Measurements from ENCODE around the gene RRP1. TPM values are rescaled to one million over a fixed set of nuclear protein-coding genes. Genes with fewer than 3 reads are reported as not detected.
"Not testable (repeated sequence)": the region's sequence is repeated elsewhere in the genome, so short reads cannot be mapped to it uniquely, and the experiment has no call there.

Gene RRP1
- total RNA-seq, 1 experiment from 2014 or later = 76.4 TPM

GRCh38 chr21:43822741-43823140 lies 33.4 kb downstream of the RRP1 start:
- not testable (repeated sequence) for H3K4me1 ChIP-seq (ENCODE audit: insufficient read depth, low read length)

DNA sequence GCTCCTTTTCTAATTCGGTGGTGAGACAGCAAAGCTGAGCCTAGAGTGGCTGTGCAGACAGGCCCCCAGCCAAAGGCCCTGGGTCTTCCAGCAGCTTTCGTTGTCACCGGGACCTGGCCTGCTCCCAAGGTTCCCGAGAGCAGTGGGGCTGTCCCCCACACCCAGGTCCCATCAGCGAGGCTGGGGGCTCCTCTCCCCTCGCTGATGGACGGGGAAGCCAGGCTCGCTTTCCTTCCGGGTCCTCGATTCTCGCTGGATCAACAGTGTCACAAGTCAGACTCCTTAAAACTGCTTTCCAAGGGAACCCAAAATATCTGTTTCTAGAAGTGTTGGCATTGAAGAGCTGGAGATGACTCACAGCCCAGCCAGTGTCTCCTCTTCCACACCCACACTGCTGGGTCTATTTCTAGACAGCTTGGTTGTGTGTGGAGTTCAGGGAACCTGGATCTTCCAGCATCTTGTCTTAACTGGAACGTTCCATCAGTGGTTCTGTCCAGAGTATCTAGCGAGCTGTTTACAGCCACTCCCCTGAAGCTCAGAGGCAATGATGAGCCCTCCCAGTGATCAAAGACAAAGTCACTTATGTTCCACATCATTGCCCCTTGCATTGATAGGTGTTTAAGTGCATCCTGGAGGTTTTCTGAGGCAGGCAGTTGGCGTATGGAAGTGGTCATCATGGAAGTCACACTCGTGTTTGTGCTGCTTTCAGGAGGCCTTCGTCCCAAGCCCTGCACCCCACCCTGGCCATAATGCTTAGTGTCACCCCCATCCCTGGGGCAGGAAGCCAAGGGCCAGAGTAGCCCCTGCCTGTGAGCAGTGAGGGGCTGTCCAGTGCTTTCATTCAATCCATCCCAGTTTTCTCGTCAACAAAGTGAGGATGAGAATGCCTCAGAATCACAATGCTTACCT lies 35.2 kb downstream of the RRP1 start:
- no TSS peak for BruUV-seq (replicated peaks)
- CTCF ChIA-PET = no interaction called here

More at GRCh38 chr21:43822741-43823140, 33.4 kb downstream of the RRP1 start:
- BruUV-seq (replicated peaks); H3K9me3 ChIP-seq (ENCODE audit: low read length); H3K36me3 ChIP-seq (ENCODE audit: low read depth, low read length); H3K27me3 ChIP-seq (ENCODE audit: low read length); ATAC-seq; CTCF ChIA-PET; H2AFZ ChIP-seq (ENCODE audit: low read length); H3K9me2 ChIP-seq (replicated peaks; ENCODE audit: low read length); DNase-seq; H3K79me2 ChIP-seq (ENCODE audit: low read length); H3K4me3 ChIP-seq (ENCODE audit: low read length); H3F3A ChIP-seq (ENCODE audit: low read length, unreplicated experiment); POLR2A ChIA-PET (ENCODE audit: unreplicated experiment); H3K9ac ChIP-seq (ENCODE audit: low read length); intact Hi-C loops (cut with micrococcal nuclease); H3K27ac ChIP-seq (ENCODE audit: low read length); H4K20me1 ChIP-seq (ENCODE audit: low read length); H3K4me2 ChIP-seq (ENCODE audit: low read length): not testable (repeated sequence)

DNA sequence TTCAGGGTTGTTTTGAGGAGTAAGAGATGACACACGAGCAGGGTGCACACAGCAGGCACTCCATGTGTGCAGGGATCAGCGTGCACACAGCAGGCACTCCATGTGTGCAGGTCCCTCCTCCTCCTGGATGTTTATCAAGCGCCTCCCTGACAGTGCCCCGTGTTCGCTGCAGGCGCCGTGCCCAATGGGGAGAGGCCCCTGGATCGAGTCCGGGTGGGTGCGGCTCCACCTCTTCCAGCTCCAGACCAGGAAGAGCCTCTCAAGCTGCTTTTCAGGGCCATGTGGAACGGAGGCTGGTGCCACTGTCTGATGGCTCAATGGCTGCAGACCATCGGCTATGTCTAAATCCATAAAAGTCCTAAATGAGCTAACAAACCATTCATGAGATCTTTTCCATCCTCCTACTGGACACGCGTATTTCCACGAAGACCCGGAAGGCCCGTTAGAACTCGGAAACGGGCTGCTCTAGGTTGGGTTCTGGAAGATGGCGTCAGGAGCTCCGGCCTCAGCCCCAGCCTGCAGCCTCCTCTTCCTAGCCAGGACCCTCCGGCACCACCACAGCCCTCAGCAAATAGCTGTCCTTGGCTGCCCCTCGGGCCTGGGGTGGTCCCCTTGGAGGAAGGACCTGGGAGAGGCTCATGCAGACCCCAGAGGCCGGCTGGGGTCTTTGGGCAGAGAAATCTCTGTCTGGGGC lies 36.0 kb downstream of the RRP1 start:
- CTCF ChIA-PET = interaction anchor here (1.5 kb wide), 1 partner anchor 150 kb away, joined by 4 read pairs; no protein-coding TSS in a partner anchor
- no peak for DNase-seq

More for the DNA sequence above, 35.2 kb downstream of the RRP1 start:
- no peak overlapping the region for H3K4me2 ChIP-seq (ENCODE audit: low read length)
- H3K9ac ChIP-seq (ENCODE audit: low read length) = no peak overlapping the region
- intact Hi-C loops (cut with micrococcal nuclease) = no loop called here
- H3K79me2 ChIP-seq (ENCODE audit: low read length) = no peaks in the 10 kb centered on the region
- H4K20me1 ChIP-seq (ENCODE audit: low read length) = no peaks in the 10 kb centered on the region
- H3F3A ChIP-seq (ENCODE audit: low read length, unreplicated experiment) = no peaks in the 10 kb centered on the region
- POLR2A ChIA-PET (ENCODE audit: unreplicated experiment) = no interaction called here
- peak; percentile 39 for ATAC-seq
- H3K27me3 ChIP-seq (ENCODE audit: low read length) = no peaks in the 10 kb centered on the region
- H3K9me3 ChIP-seq (ENCODE audit: low read length) = no peaks in the 10 kb centered on the region
- H3K4me3 ChIP-seq (ENCODE audit: low read length) = no peak overlapping the region
- H2AFZ ChIP-seq (ENCODE audit: low read length) = no peak overlapping the region
- no peaks in the 10 kb centered on the region for H3K9me2 ChIP-seq (replicated peaks; ENCODE audit: low read length)
- no peak for TF ChIP-seq EZH2 (IDR thresholded peaks at IDR 0.05; ENCODE audit: low read length, unreplicated experiment)
- H3K4me1 ChIP-seq (ENCODE audit: insufficient read depth, low read length) = peaks cover 6% of the 10 kb centered on the region
- no peaks in the 10 kb centered on the region for H3K36me3 ChIP-seq (ENCODE audit: low read depth, low read length)
- H3K27ac ChIP-seq (ENCODE audit: low read length) = no peak overlapping the region
- peak; percentile 39 for DNase-seq

More for the DNA sequence above, 36.0 kb downstream of the RRP1 start:
- Histone ChIP-seq H3K9me2 (replicated peaks; ENCODE audit: low read length) (no peaks in the 10 kb centered on the region), H3K79me2 (ENCODE audit: low read length) (no peaks in the 10 kb centered on the region), H3K4me1 (ENCODE audit: insufficient read depth, low read length) (peaks cover 6% of the 10 kb centered on the region), H3K36me3 (ENCODE audit: low read depth, low read length) (no peaks in the 10 kb centered on the region), H4K20me1 (ENCODE audit: low read length) (no peaks in the 10 kb centered on the region), H3K9me3 (ENCODE audit: low read length) (no peaks in the 10 kb centered on the region), H3K4me3 (ENCODE audit: low read length) (no peak overlapping the region), H2AFZ (ENCODE audit: low read length) (no peak overlapping the region), H3K4me2 (ENCODE audit: low read length) (no peak overlapping the region), H3K9ac (ENCODE audit: low read length) (no peak overlapping the region), H3K27me3 (ENCODE audit: low read length) (no peaks in the 10 kb centered on the region), H3F3A (ENCODE audit: low read length, unreplicated experiment) (no peaks in the 10 kb centered on the region), H3K27ac (ENCODE audit: low read length) (no peak overlapping the region)
- TF ChIP-seq, protein P1, sequence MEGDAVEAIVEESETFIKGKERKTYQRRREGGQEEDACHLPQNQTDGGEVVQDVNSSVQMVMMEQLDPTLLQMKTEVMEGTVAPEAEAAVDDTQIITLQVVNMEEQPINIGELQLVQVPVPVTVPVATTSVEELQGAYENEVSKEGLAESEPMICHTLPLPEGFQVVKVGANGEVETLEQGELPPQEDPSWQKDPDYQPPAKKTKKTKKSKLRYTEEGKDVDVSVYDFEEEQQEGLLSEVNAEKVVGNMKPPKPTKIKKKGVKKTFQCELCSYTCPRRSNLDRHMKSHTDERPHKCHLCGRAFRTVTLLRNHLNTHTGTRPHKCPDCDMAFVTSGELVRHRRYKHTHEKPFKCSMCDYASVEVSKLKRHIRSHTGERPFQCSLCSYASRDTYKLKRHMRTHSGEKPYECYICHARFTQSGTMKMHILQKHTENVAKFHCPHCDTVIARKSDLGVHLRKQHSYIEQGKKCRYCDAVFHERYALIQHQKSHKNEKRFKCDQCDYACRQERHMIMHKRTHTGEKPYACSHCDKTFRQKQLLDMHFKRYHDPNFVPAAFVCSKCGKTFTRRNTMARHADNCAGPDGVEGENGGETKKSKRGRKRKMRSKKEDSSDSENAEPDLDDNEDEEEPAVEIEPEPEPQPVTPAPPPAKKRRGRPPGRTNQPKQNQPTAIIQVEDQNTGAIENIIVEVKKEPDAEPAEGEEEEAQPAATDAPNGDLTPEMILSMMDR (conservative IDR thresholded peaks at IDR 0.05; ENCODE audit: low read depth, low read length) = no peak
- TF ChIP-seq EZH2phosphoT487 (IDR thresholded peaks at IDR 0.05; ENCODE audit: borderline replicate concordance, low read length) (no peak), EZH2 (IDR thresholded peaks at IDR 0.05; ENCODE audit: low read length, unreplicated experiment) (no peak)
- intact Hi-C loops (cut with micrococcal nuclease) = no loop called here
- no TSS peak for BruUV-seq (replicated peaks)
- ATAC-seq = no peak
- POLR2A ChIA-PET (ENCODE audit: unreplicated experiment) = no interaction called here
